Natural killer cell (primary cell): Measurements from ENCODE around the gene FAM219A. TPM values are rescaled to one million over a fixed set of nuclear protein-coding genes. Genes with fewer than 3 reads are reported as not detected.
"Not testable (repeated sequence)": the region's sequence is repeated elsewhere in the genome, so short reads cannot be mapped to it uniquely, and the experiment has no call there.

Experiments used
- ATAC-seq, 3 donors: fragments of 150-1000 bp in 2 of 3; fragments of 200-7000 bp in 1 of 3; cut with Tn5 transposase; 1 replicate in 1 of 3; 2 replicates in 2 of 3; pipeline ENCODE4 v1.10.0; 2021; ENCODE audit warnings: mild to moderate bottlenecking in 2 of 3, moderate library complexity in 2 of 3
- DNase-seq, 2 donors: peaks; one replicate each; pipeline versions ENCODE4 v3.0.0 to v3.0.0-alpha.2; 2013 to 2021; ENCODE audit warnings: mixed read lengths in 1 of 2
- H3K27ac ChIP-seq: one replicate; pipeline ENCODE4 v1.5.1; 2013; ENCODE audit warnings: mild to moderate bottlenecking, low read length
- H3K27me3 ChIP-seq: one replicate; pipeline ENCODE4 v1.6.1; 2013; ENCODE audit warnings: low read length; ENCODE audit not compliant: control insufficient read depth, insufficient read depth
- H3K36me3 ChIP-seq: one replicate; pipeline ENCODE4 v1.6.1; 2013; ENCODE audit warnings: low read length; ENCODE audit not compliant: control insufficient read depth, insufficient read depth
- H3K4me1 ChIP-seq: one replicate; pipeline ENCODE4 v1.6.1; 2013; ENCODE audit warnings: low read length; ENCODE audit not compliant: control insufficient read depth, insufficient read depth
- H3K4me3 ChIP-seq: one replicate; pipeline ENCODE4 v1.5.1; 2013; ENCODE audit warnings: low read length
- H3K9me3 ChIP-seq: one replicate; pipeline ENCODE4 v1.6.1; 2013; ENCODE audit warnings: low read length; ENCODE audit not compliant: control insufficient read depth, insufficient read depth
- H3K27ac Mint-ChIP-seq, 2 donors: one replicate each; pipeline ENCODE4 v1.8.0; 2022; ENCODE audit warnings: mild to moderate bottlenecking in 2 of 2, mixed read lengths in 2 of 2, moderate library complexity in 1 of 2
- H3K27me3 Mint-ChIP-seq, 2 donors: one replicate each; pipeline ENCODE4 v1.8.0; 2022; ENCODE audit warnings: low read depth in 2 of 2, mixed read lengths in 2 of 2
- H3K36me3 Mint-ChIP-seq: one replicate; pipeline ENCODE4 v1.8.0; 2022; ENCODE audit warnings: mixed read lengths
- H3K4me1 Mint-ChIP-seq, 2 donors: one replicate each; pipeline ENCODE4 v1.8.0; 2022; ENCODE audit warnings: mixed read lengths in 2 of 2
- H3K4me3 Mint-ChIP-seq: one replicate; pipeline ENCODE4 v1.8.0; 2022; ENCODE audit warnings: mild to moderate bottlenecking, moderate library complexity, mixed read lengths
- H3K9me3 Mint-ChIP-seq, 2 donors: one replicate each; pipeline ENCODE4 v1.8.0; 2022; ENCODE audit warnings: mixed read lengths in 2 of 2
- WGBS: methylation state at CpG from one replicate; pipeline ENCODE4 v1.1.7; 2013; ENCODE audit warnings: missing lambda C conversion rate; ENCODE audit not compliant: insufficient coverage; 5-methylcytosine and 5-hydroxymethylcytosine counted together
- intact Hi-C: fragments of 100-400 bp; cut with micrococcal nuclease; formaldehyde crosslinking; loops from one replicate; pipeline ENCODE4 v1.14.2; 2022
- total RNA-seq, 4 donors: library from RNA; stranded (reverse); fragments of 120-200 nt in 1 of 4; gene quantifications; one replicate each; pipeline versions ENCODE4 v1.2.3 to v1.2.4, GENCODE V29; 2013 to 2022
- TF ChIP-seq, protein P1 (sequence below): fragments of 200-600 bp; IDR thresholded peaks from one replicate; pipeline ENCODE4 v1.8.0; 2022; ENCODE audit warnings: antibody characterized with exemption

FAM219A gene
- total RNA-seq, 3 donors from 2014 or later (not counting 1 experiment from before 2014, with no cell fraction given): 18.9 to 20.6 (median 19.2) TPM

DNA sequence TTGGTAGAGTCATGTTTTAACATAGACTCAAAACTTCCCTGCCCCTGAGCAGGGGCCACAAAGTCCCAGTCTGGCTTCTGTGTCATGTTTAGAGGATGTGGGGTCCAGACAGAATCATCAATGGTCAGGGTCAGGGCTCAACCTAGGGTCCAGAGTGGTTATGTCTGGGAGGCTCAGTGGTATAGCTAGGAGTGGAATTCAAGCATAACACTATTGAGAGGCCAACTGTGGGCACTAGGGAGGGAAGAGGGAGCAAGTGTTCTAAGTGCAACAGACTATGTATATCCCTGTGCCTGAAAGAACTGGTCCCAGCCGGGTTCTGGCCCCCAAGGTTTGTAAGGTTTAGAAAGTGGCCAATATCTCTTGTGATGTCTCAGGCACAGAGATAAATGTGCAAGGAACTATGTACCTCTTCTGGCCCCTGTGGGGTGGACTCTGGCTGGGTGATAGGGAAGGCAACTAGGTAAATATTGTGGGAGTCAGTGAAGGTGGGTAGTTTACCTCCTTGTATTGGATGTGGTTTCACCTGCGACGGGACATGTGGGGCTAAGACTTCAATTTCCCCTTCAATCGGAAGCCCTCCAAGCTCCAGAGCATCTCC lies 95.7 kb downstream of the FAM219A start:
- no peaks in the 10 kb centered on the region for H3K9me3 Mint-ChIP-seq
- no peak overlapping the region for H3K4me3 Mint-ChIP-seq
- DNase-seq (no peak), ATAC-seq (peak in 1 of 3 donors; percentile 17)
- no peak overlapping the region for H3K27ac ChIP-seq
- H3K27me3 ChIP-seq: no peaks in the 10 kb centered on the region
- no peaks in the 10 kb centered on the region for H3K4me1 ChIP-seq
- H3K4me1 Mint-ChIP-seq: no peaks in the 10 kb centered on the region
- H3K36me3 ChIP-seq: no peaks in the 10 kb centered on the region
- intact Hi-C loops: no loop called here
- WGBS: 87% methylated on average over 4 of the region's 4 CpGs
- no peak overlapping the region for H3K27ac Mint-ChIP-seq
- H3K36me3 Mint-ChIP-seq: no peaks in the 10 kb centered on the region
- no peaks in the 10 kb centered on the region for H3K27me3 Mint-ChIP-seq
- H3K9me3 ChIP-seq: no peaks in the 10 kb centered on the region
- TF ChIP-seq, protein P1, sequence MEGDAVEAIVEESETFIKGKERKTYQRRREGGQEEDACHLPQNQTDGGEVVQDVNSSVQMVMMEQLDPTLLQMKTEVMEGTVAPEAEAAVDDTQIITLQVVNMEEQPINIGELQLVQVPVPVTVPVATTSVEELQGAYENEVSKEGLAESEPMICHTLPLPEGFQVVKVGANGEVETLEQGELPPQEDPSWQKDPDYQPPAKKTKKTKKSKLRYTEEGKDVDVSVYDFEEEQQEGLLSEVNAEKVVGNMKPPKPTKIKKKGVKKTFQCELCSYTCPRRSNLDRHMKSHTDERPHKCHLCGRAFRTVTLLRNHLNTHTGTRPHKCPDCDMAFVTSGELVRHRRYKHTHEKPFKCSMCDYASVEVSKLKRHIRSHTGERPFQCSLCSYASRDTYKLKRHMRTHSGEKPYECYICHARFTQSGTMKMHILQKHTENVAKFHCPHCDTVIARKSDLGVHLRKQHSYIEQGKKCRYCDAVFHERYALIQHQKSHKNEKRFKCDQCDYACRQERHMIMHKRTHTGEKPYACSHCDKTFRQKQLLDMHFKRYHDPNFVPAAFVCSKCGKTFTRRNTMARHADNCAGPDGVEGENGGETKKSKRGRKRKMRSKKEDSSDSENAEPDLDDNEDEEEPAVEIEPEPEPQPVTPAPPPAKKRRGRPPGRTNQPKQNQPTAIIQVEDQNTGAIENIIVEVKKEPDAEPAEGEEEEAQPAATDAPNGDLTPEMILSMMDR: no peak
- no peak overlapping the region for H3K4me3 ChIP-seq

DNA sequence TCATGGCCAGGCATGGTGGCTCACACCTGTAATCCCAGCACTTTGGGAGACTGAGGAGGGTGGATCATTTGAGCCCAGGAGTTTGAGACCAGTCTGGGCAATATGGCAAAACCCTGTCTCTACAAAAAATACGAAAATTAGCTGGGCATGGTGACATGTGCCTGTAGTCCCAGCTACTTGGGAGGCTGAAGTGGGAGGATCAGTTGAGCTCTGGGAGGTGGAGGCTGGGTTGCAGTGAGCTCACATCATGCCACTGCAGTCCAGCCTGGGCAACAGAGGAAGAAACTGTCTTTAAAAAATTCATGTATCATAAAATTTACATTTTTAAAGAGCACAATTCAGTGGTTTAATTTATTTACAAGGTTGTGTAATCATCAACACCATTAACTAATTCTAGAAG lies 105.4 kb downstream of the FAM219A start:
- H3K4me1 ChIP-seq, H3K27ac ChIP-seq, H3K9me3 Mint-ChIP-seq, H3K4me3 Mint-ChIP-seq, H3K27me3 Mint-ChIP-seq, H3K4me1 Mint-ChIP-seq, H3K4me3 ChIP-seq, DNase-seq, H3K36me3 ChIP-seq, H3K27ac Mint-ChIP-seq, ATAC-seq, H3K27me3 ChIP-seq, intact Hi-C loops, H3K9me3 ChIP-seq: not testable (repeated sequence)
- WGBS: 95% methylated on average over 1 of the region's 1 CpG
- peaks cover 20% of the 10 kb centered on the region for H3K36me3 Mint-ChIP-seq

DNA sequence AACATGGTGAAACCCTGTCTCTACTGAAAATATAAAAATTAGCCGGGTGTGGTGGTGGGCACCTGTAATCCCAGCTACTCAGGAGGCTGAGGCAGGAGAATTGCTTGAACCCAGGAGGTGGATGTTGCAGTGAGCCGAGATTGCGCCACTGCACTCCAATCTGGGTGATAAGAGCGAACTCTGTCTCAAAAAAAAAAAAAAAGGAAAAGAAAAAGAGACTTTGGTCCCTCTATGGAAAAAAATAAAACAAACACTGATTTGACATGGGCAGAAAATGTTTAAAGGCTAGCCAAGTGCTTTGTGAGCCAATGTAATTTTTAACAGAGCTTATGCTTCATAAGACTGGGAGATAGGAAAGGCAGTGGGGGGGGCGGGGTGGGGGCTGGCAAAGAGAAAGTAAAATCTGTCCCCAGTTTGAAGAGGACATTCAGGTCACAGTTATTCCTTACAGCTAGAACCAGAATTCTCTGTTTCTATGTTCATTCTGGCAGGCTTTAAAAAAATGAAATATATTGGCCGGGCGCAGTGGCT lies 106.2 kb downstream of the FAM219A start:
- not testable (repeated sequence) for H3K27me3 Mint-ChIP-seq, H3K27ac Mint-ChIP-seq, H3K27ac ChIP-seq

DNA sequence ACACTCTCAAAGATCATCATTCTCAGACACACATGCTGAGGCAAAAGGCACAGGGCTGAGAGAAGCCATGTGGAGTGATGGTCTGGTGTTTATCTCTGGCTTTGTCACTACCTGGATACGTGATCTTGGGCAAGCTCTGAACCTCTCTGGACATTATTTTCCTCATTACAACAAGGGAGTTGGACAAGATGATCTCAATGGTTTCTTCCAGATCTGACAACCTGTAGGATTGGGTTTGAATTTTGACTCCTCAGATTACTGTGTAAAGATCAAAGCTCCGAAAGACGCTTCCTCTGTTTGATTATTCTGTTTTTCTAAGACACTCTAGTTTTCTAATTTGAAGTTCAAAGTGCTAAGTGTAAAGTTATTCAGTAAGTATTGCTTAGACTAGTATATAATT lies 109.0 kb downstream of the FAM219A start:
- H3K4me3 ChIP-seq: no peak overlapping the region
- TF ChIP-seq, protein P1: no peak
- no peaks in the 10 kb centered on the region for H3K27me3 ChIP-seq
- H3K36me3 ChIP-seq: no peaks in the 10 kb centered on the region
- Mint-ChIP-seq H3K27me3 (no peaks in the 10 kb centered on the region), H3K9me3 (no peaks in the 10 kb centered on the region), H3K27ac (no peak overlapping the region), H3K4me3 (no peak overlapping the region), H3K4me1 (no peaks in the 10 kb centered on the region), H3K36me3 (peaks cover 5% of the 10 kb centered on the region)
- no peaks in the 10 kb centered on the region for H3K4me1 ChIP-seq
- H3K9me3 ChIP-seq: no peaks in the 10 kb centered on the region
- intact Hi-C loops: no loop called here
- H3K27ac ChIP-seq: no peak overlapping the region
- DNase-seq (no peak), ATAC-seq (no peak)
- 100% methylated on average over 2 of the region's 3 CpGs for WGBS

More for the DNA sequence above, 106.2 kb downstream of the FAM219A start:
- DNase-seq, H3K4me1 Mint-ChIP-seq, H3K9me3 ChIP-seq, H3K9me3 Mint-ChIP-seq, H3K4me3 ChIP-seq, H3K4me3 Mint-ChIP-seq, intact Hi-C loops, H3K36me3 ChIP-seq, H3K27me3 ChIP-seq, ATAC-seq, H3K4me1 ChIP-seq: not testable (repeated sequence)
- H3K36me3 Mint-ChIP-seq: peaks cover 20% of the 10 kb centered on the region
- WGBS: 92% methylated on average over 5 of the region's 7 CpGs

Other genes with a start within 250 kb of the FAM219A start
- gene KIF24, start 129.3 kb downstream of the FAM219A start, total RNA-seq: under 1 TPM; 0.28 to 0.50 (median 0.30) TPM
- 10 to 100 TPM in 1 of 3 donors, 1 to 10 TPM in 2; 8.5 to 15.7 (median 9.4) TPM for gene NUDT2, start 129.0 kb downstream of the FAM219A start, total RNA-seq
- gene MYORG, start 81.7 kb downstream of the FAM219A start, total RNA-seq: under 1 TPM; 0.58 to 0.93 (median 0.92) TPM
- gene DNAI1, start 235 bp upstream of the FAM219A start, total RNA-seq: not detected
- 1 to 10 TPM in 1 of 3 donors, under 1 TPM in 1, not detected in 1; 0.34 to 1.7 TPM for gene ENHO, start 64.4 kb upstream of the FAM219A start, total RNA-seq
- not detected for gene CNTFR, start 131.2 kb upstream of the FAM219A start, total RNA-seq
- 10 to 100 TPM in 1 of 3 donors, 1 to 10 TPM in 2; 9.3 to 15.0 (median 9.8) TPM for gene RPP25L, start 153.5 kb upstream of the FAM219A start, total RNA-seq
- gene DCTN3, start 161.9 kb upstream of the FAM219A start, total RNA-seq: 100 to 1,000 TPM; 135 to 171 (median 147) TPM
- gene ARID3C, start 170.5 kb upstream of the FAM219A start, total RNA-seq: under 1 TPM in 2 of 3 donors, not detected in 1; 0.24 to 0.77 TPM
- 10 to 100 TPM; 22.1 to 29.8 (median 23.0) TPM for gene SIGMAR1, start 179.2 kb upstream of the FAM219A start, total RNA-seq
- gene GALT, start 188.1 kb upstream of the FAM219A start, total RNA-seq: 100 to 1,000 TPM in 1 of 3 donors, 10 to 100 TPM in 2; 81.9 to 118 (median 89.3) TPM
- gene IL11RA, start 193.6 kb upstream of the FAM219A start, total RNA-seq: 10 to 100 TPM; 64.2 to 91.1 (median 66.1) TPM
- gene CCL27, start 204.1 kb upstream of the FAM219A start, total RNA-seq: not detected
- gene CCL19, start 232.7 kb upstream of the FAM219A start, total RNA-seq: not detected